ENCODE measurements around the gene INPP1. TPM values are rescaled to one million over a fixed set of nuclear protein-coding genes. Genes with fewer than 3 reads are reported as not detected.
"Not testable (repeated sequence)": the region's sequence is repeated elsewhere in the genome, so short reads cannot be mapped to it uniquely, and the experiment has no call there.

INPP1 gene
- total RNA-seq, 2 experiments from 2014 or later: 6.7 to 7.8 TPM

GRCh38 chr2:190351955-190352354 is 8.6 kb downstream of the INPP1 start:
- Mint-ChIP-seq H3K36me3 (ENCODE audit: low read depth) (no peaks in the 10 kb centered on the region), H3K27ac (no peak overlapping the region), H3K4me3 (no peak overlapping the region), H3K27me3 (no peaks in the 10 kb centered on the region), H3K4me1 (peaks cover 4% of the 10 kb centered on the region), H3K9me3 (ENCODE audit: low read depth) (no peaks in the 10 kb centered on the region)
- no peak for DNase-seq
- POLR2A ChIA-PET: no interaction called here
- intact Hi-C loops (cut with DNase I, micrococcal nuclease): no loop called here
- ATAC-seq: no peak
- CTCF ChIA-PET: interaction anchor here (0.7 to 1.0 kb wide), 2 partner anchors 35 to 512 kb away, joined by 3 to 4 read pairs; no protein-coding TSS in a partner anchor

GRCh38 chr2:190352668-190353536 is 9.5 kb downstream of the INPP1 start:
- H3K9me3 Mint-ChIP-seq (ENCODE audit: low read depth): no peaks in the 10 kb centered on the region
- CTCF ChIA-PET: interaction anchor here (1.0 to 1.6 kb wide), 2 partner anchors 33 to 34 kb away, joined by 3 read pairs; partner anchors contain the start of gene HIBCH
- ATAC-seq (no peak), DNase-seq (no peak)
- no peaks in the 10 kb centered on the region for H3K36me3 Mint-ChIP-seq (ENCODE audit: low read depth)
- intact Hi-C loops (cut with DNase I, micrococcal nuclease): no loop called here
- no peak overlapping the region for H3K27ac Mint-ChIP-seq
- peaks cover 4% of the 10 kb centered on the region for H3K4me1 Mint-ChIP-seq
- POLR2A ChIA-PET: no interaction called here
- H3K4me3 Mint-ChIP-seq: no peak overlapping the region
- no peaks in the 10 kb centered on the region for H3K27me3 Mint-ChIP-seq

DNA sequence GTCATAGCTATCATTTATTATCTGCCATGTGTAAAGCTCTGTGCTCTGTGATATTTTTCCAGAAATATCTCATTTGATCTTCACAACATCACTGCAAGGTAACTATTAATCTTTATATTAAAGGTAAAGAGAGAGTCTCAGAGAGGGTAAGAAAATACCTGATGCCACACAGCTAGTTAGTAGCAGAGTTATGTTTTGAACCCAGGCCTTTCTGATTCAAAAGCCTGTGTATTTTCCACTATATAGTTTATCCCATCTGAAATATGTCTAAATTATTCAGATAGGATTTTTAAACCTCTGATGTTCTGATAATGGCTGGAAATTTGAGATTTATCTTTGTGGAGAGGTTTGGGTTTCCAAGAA is 10.1 kb downstream of the INPP1 start:
- no peak for ATAC-seq
- Mint-ChIP-seq H3K4me1 (peaks cover 2% of the 10 kb centered on the region), H3K36me3 (ENCODE audit: low read depth) (no peaks in the 10 kb centered on the region), H3K27me3 (no peaks in the 10 kb centered on the region), H3K9me3 (ENCODE audit: low read depth) (no peaks in the 10 kb centered on the region), H3K4me3 (no peak overlapping the region), H3K27ac (no peak overlapping the region)
- intact Hi-C loops (cut with DNase I, micrococcal nuclease): no loop called here
- CTCF ChIA-PET: interaction anchor here (1.6 to 2.3 kb wide), 2 partner anchors 9 to 34 kb away, joined by 3 to 11 read pairs; partner anchors contain the start of gene HIBCH
- POLR2A ChIA-PET: no interaction called here
- DNase-seq: no peak

GRCh38 chr2:190354003-190354690 is 10.8 kb downstream of the INPP1 start:
- ChIA-PET CTCF (interaction anchor here (1.2 to 2.3 kb wide), 3 partner anchors 9 to 87 kb away, joined by 3 to 11 read pairs (median 3); partner anchors contain the start of gene HIBCH), POLR2A (no interaction called here)
- ATAC-seq: no peak
- Mint-ChIP-seq H3K4me3 (no peak overlapping the region), H3K27me3 (no peaks in the 10 kb centered on the region), H3K9me3 (ENCODE audit: low read depth) (no peaks in the 10 kb centered on the region), H3K27ac (no peak overlapping the region), H3K36me3 (ENCODE audit: low read depth) (no peaks in the 10 kb centered on the region), H3K4me1 (peaks cover 7% of the 10 kb centered on the region)
- no peak for DNase-seq
- intact Hi-C loops (cut with DNase I, micrococcal nuclease): no loop called here

GRCh38 chr2:190355968-190356644 is 12.7 kb downstream of the INPP1 start:
- ChIA-PET CTCF (interaction anchor here (1.1 to 2.3 kb wide), 3 partner anchors 11 to 188 kb away, joined by 4 to 11 read pairs (median 4); no protein-coding TSS in a partner anchor), POLR2A (no interaction called here)
- intact Hi-C loops (cut with DNase I, micrococcal nuclease): no loop called here
- no peak for DNase-seq
- Mint-ChIP-seq H3K27ac (no peak overlapping the region), H3K4me3 (no peak overlapping the region), H3K9me3 (ENCODE audit: low read depth) (no peaks in the 10 kb centered on the region), H3K36me3 (ENCODE audit: low read depth) (no peaks in the 10 kb centered on the region), H3K27me3 (no peaks in the 10 kb centered on the region), H3K4me1 (peaks cover 19% of the 10 kb centered on the region)
- no peak for ATAC-seq

DNA sequence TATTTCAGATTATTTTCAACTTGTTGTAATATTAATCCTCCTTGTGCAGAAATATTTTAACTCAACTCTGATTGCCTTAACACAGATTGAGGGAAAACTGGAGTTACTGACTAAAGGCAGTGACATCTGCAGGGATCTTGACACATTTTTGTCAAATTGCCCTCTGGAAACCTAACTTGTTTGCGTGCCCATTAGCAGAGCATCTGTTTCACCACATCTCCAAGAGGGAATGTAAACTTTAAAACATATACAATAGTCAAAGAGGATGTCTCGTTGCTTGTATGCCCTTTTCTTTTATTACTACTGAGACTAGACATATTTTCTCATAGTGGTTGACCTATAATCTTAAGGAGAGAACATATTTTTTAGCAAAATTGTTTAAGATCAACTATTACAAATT is 14.2 kb downstream of the INPP1 start:
- no peak overlapping the region for H3K4me3 Mint-ChIP-seq

GRCh38 chr2:190358655-190359448 is 15.5 kb downstream of the INPP1 start:
- H3K4me3 Mint-ChIP-seq; DNase-seq; intact Hi-C loops (cut with DNase I, micrococcal nuclease); H3K9me3 Mint-ChIP-seq (ENCODE audit: low read depth); H3K27ac Mint-ChIP-seq; H3K36me3 Mint-ChIP-seq (ENCODE audit: low read depth); H3K27me3 Mint-ChIP-seq; POLR2A ChIA-PET; ATAC-seq: not testable (repeated sequence)
- H3K4me1 Mint-ChIP-seq: peaks cover 23% of the 10 kb centered on the region
- CTCF ChIA-PET: interaction anchor here (0.6 to 2.8 kb wide), 5 partner anchors 15 to 700 kb away, joined by 3 to 12 read pairs (median 4); partner anchors contain the start of gene INPP1

More for the DNA sequence above, 14.2 kb downstream of the INPP1 start:
- ATAC-seq: no peak
- no peaks in the 10 kb centered on the region for H3K36me3 Mint-ChIP-seq (ENCODE audit: low read depth)
- ChIA-PET POLR2A (no interaction called here), CTCF (interaction anchor here (1.1 kb wide), 1 partner anchor 29 kb away, joined by 4 read pairs; no protein-coding TSS in a partner anchor)
- no peaks in the 10 kb centered on the region for H3K9me3 Mint-ChIP-seq (ENCODE audit: low read depth)
- H3K4me1 Mint-ChIP-seq: peaks cover 24% of the 10 kb centered on the region
- no peaks in the 10 kb centered on the region for H3K27me3 Mint-ChIP-seq
- H3K27ac Mint-ChIP-seq: no peak overlapping the region
- intact Hi-C loops (cut with DNase I, micrococcal nuclease): no loop called here
- no peak for DNase-seq

- Mint-ChIP-seq H3K4me3 (peak overlapping the region; percentile 84), H3K27ac (peak overlapping the region; percentile 87), H3K27me3 (no peaks in the 10 kb centered on the region), H3K36me3 (ENCODE audit: low read depth) (no peaks in the 10 kb centered on the region), H3K9me3 (ENCODE audit: low read depth) (no peaks in the 10 kb centered on the region), H3K4me1 (peaks cover 23% of the 10 kb centered on the region)
- intact Hi-C loops (cut with DNase I, micrococcal nuclease): no loop called here
- ChIA-PET POLR2A (no interaction called here), CTCF (interaction anchor here (0.6 to 2.8 kb wide), 5 partner anchors 16 to 262 kb away, joined by 3 to 12 read pairs (median 3); partner anchors contain the start of gene INPP1)
- no peak for DNase-seq
- ATAC-seq: no peak
Observed at GRCh38 chr2:190360561-190360960, 17.2 kb downstream of the INPP1 start.

DNA sequence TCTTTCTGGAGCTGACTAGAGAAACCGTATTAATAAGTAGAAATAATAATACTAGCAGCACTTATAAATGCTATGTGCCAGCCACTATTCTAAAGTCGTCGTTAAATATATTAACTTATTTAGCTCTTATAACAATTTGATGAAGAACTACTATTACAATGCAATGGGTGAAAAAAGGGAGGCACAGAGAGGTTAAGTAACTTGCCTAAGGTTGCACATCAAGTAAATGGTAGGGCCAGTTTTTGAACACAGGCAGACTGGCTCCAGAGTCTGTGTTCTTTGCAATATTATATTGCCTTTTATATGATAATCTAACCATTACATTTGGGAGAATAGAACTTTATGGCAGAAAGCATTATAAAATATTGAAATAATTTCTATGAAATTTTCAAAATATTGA is 17.6 kb downstream of the INPP1 start:
- ChIA-PET CTCF (interaction anchor here (0.6 to 2.8 kb wide), 3 partner anchors 16 to 36 kb away, joined by 3 to 12 read pairs (median 7); partner anchors contain the start of gene INPP1), POLR2A (no interaction called here)
- intact Hi-C loops (cut with DNase I, micrococcal nuclease): no loop called here
- Mint-ChIP-seq H3K4me3 (no peak overlapping the region), H3K36me3 (ENCODE audit: low read depth) (no peaks in the 10 kb centered on the region), H3K27ac (no peak overlapping the region), H3K4me1 (peaks cover 23% of the 10 kb centered on the region), H3K9me3 (ENCODE audit: low read depth) (no peaks in the 10 kb centered on the region), H3K27me3 (no peaks in the 10 kb centered on the region)
- no peak for DNase-seq
- ATAC-seq: no peak

DNA sequence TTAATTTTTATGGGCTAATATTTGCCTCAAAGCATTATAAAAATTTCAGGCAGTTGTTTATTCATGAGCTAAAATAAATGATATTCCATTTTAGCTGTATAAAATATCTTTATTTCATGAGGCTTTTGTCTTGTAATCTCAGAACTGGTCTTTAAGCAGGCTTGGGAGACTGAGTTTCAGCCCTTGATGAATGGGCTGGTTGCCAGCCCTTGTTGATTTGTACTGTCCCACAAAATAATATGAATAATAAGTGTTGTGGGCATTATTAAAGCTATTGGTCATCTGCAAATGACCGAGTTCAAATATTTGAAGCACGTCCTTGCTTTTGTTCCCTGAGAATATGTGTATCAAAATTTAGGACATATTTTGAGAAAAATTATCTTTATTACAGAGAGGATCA is 18.2 kb downstream of the INPP1 start:
- no peak for ATAC-seq
- POLR2A ChIA-PET: no interaction called here
- intact Hi-C loops (cut with DNase I, micrococcal nuclease): no loop called here
- no peaks in the 10 kb centered on the region for H3K9me3 Mint-ChIP-seq (ENCODE audit: low read depth)
- CTCF ChIA-PET: interaction anchor here (0.5 kb wide), 1 partner anchor 146 kb away, joined by 3 read pairs; no protein-coding TSS in a partner anchor
- no peak overlapping the region for H3K27ac Mint-ChIP-seq
- no peaks in the 10 kb centered on the region for H3K27me3 Mint-ChIP-seq
- no peak overlapping the region for H3K4me3 Mint-ChIP-seq
- peaks cover 23% of the 10 kb centered on the region for H3K4me1 Mint-ChIP-seq
- H3K36me3 Mint-ChIP-seq (ENCODE audit: low read depth): no peaks in the 10 kb centered on the region
- no peak for DNase-seq

DNA sequence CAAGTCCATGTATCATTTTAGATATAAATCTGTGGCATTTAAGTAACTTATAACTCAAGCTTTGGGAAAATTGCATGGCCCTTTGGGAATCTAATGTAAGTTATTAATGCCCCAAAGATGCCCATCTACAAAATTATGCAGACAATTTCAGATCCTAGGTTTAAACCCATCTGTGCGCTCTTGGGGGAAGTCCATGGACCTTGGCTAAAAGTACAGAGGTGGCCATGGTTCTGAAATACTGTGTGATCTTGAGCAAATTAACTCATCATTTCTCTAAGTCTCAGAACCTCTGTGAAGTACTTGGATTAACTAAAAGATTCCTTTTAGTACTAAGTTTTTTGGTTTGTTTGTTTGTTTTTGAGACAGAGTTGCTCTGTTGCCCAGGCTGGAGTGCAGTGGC is 19.5 kb downstream of the INPP1 start:
- no peaks in the 10 kb centered on the region for H3K27me3 Mint-ChIP-seq
- H3K27ac Mint-ChIP-seq: no peak overlapping the region
- DNase-seq (no peak), ATAC-seq (no peak)
- peaks cover 23% of the 10 kb centered on the region for H3K4me1 Mint-ChIP-seq
- ChIA-PET CTCF (no interaction called here), POLR2A (no interaction called here)
- H3K4me3 Mint-ChIP-seq: no peak overlapping the region
- H3K9me3 Mint-ChIP-seq (ENCODE audit: low read depth): no peaks in the 10 kb centered on the region
- intact Hi-C loops (cut with DNase I, micrococcal nuclease): no loop called here
- no peaks in the 10 kb centered on the region for H3K36me3 Mint-ChIP-seq (ENCODE audit: low read depth)

Measured in activated CD4-positive, alpha-beta T cell treated with anti-CD3 and anti-CD28 coated beads for 36 hours (primary cell).